Tongue (tissue), 2 donors: Measurements from ENCODE around the gene WDR46. TPM values are rescaled to one million over a fixed set of nuclear protein-coding genes. Genes with fewer than 3 reads are reported as not detected.

Source experiments
- DNase-seq: peaks from one replicate; pipeline ENCODE4 v3.0.0-alpha.2; 2015
- total RNA-seq: library from RNA; depleted of rRNA; stranded (reverse); fragments of >200 nt; gene quantifications from one replicate; pipeline ENCODE4 v1.2.3, GENCODE V29; 2014

WDR46 gene
- total RNA-seq, 1 donor from 2014 or later, result 52.9 TPM

GRCh38 chr6:33313709-33314514 lies 24.9 kb upstream of the WDR46 start, which contains the start of gene TAPBP:
Gene TAPBP (minus strand): TSS chr6:33314078. CDS start chr6:33314041, 37 bp downstream.
- peak; percentile 78 for DNase-seq

- DNase-seq, result peak; percentile 56
Observed at GRCh38 chr6:33313105-33313708, 24.2 kb upstream of the WDR46 start.

GRCh38 chr6:33312361-33313104 lies 23.5 kb upstream of the WDR46 start:
- DNase-seq, result peak; percentile 75

DNA sequence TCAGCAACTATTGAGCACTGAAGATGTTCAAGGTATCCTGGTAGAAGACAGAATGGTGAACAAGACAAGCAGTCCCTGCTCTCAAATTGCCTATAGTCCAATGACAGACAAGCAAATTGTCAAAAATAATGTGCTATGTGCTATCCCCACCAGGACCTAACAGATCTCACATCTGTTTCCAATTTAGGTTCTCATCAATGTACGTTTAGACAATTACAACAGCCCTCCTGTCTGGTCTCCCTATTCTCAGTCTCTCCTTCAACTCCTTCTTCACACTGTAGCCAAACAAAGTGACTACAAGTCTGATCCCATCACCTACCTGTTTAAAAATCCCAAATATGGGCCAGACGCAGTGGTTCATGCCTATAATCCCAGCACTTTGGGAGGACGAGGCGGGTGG lies 17.3 kb upstream of the WDR46 start:
- DNase-seq, result no peak

GRCh38 chr6:33305052-33305451 lies 16.0 kb upstream of the WDR46 start:
- DNase-seq, result no peak

GRCh38 chr6:33304216-33304615 lies 15.2 kb upstream of the WDR46 start:
- DNase-seq, result no peak

DNA sequence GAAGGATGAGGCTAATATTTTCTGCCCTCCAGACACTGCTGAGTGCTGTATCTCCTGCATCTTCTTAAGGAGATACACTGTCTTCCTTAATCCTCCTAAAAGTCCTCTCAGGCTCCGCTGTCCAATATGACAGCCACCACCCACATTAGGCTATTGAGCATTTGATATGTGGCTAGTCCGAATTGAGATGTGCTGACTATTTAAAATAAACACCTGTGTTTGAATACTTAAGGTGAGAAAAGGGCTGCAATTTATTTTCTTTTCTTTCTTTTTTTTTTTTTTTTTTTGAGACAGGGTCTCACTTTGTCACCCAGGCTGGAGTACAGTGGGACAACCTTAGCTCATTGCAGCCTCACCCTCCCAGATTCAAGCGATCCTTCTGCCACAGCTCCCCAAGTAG lies 12.8 kb upstream of the WDR46 start:
- no peak for DNase-seq

- peak; percentile 97 for DNase-seq
Observed at GRCh38 chr6:33299237-33299944, 10.4 kb upstream of the WDR46 start.

DNA sequence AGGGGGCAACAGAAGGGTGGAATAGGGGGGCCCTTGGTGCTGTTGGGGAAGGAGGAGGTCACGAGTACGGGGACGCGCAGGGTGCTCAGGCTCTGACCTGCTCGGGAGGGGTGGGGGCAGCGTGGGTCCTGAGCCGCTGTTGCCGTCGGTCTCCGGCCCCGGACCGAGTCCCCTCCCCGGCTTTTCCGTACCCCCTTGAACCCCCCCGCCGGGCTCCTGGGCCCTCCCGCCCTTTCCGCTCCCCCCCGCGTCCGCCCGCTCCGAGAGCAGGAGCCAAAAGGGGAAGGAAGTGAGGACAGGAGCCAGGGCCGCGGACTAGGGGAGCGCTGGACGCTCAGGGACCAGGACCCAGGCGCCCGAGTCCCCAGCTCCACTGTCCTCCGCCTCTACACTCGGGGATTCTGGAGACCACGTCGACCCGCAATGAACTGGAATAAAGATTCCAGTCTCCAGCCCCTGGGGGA lies 9.8 kb upstream of the WDR46 start, which contains the start of gene RGL2:
RGL2 (minus strand) TSS at position 170 of the 464 bp plus-strand sequence. CDS start 332 bp downstream, outside the sequence.
- peak; percentile 85 for DNase-seq

DNA sequence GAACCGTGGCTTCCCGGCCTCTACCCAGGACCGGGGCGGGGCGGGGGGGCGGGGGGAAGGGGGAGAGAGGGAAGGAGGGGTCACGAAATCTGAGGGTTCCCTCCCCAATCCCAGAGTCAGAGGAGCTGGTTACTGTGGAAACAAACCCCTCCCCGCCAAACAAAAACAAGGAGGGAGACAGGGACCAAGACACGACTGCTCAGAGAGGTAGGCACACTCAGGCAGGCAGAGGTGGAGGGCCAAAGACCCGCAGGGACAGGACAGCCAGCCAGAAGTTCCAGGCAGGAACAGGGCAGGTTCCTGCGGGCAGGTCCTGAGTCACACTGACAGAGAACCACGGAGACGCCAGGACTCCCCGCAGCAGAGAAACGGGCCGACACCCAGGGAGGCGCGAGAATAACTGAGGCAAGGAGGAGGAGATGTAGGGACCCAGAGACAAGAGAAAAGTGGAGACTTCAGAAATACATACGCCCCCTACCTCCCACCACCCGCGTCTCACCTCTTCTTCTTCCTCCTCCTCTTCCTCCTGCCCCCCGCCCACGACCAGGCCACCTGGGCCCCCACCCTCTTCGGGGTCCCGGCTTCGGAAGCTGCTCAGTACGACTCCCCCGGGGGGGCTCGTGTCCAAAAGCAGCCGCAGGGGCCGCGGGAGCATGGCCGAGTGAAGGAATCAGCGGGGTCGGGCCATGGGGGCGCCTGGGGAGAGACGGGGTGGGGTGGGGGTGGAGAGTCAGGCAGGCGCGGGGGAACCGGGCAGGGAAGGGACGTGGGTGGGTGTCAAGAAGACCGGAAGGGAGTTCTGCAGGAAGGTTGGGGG lies 9.1 kb upstream of the WDR46 start:
- DNase-seq, result peak; percentile 90

GRCh38 chr6:33297406-33297955 lies 8.4 kb upstream of the WDR46 start:
- peak; percentile 50 for DNase-seq

GRCh38 chr6:33296797-33297405 lies 7.9 kb upstream of the WDR46 start:
- DNase-seq, result no peak

DNA sequence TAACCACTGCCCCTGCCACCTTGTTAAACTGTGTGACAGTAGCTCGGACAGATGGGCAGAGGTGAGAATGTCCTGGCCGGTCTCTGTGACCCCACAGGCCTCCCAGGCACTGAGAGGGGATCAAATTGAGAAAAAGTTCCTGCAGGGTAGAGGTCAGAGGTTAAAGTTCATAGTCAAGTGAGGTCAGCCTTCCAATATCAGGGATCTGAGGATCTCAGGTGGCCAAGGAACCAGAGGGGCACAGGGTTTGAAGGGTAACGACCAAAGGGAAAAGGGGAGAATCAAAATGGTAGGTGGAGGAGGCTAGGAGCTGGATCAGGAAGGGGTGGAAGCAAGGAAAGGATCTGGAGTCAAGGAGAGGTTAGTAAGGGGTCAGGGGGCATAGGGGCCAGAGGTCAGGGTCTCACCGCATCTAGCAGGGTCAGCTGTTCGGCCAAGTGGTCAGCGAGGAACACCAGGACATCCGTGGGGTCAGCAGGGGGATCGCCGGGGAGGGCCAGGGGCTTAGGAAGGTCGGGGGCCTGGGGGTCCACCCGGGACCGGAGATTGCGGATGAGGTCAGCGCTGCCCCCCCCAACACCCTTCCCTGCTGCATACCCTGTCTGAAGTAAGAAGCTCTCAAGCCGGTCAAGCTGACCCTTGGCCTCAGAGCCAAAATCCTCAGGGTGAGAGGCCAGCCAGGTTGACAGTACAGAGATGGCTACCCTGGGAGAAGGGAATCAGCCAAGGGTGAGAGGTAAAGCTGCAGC lies 6.8 kb upstream of the WDR46 start:
- DNase-seq, result no peak

DNA sequence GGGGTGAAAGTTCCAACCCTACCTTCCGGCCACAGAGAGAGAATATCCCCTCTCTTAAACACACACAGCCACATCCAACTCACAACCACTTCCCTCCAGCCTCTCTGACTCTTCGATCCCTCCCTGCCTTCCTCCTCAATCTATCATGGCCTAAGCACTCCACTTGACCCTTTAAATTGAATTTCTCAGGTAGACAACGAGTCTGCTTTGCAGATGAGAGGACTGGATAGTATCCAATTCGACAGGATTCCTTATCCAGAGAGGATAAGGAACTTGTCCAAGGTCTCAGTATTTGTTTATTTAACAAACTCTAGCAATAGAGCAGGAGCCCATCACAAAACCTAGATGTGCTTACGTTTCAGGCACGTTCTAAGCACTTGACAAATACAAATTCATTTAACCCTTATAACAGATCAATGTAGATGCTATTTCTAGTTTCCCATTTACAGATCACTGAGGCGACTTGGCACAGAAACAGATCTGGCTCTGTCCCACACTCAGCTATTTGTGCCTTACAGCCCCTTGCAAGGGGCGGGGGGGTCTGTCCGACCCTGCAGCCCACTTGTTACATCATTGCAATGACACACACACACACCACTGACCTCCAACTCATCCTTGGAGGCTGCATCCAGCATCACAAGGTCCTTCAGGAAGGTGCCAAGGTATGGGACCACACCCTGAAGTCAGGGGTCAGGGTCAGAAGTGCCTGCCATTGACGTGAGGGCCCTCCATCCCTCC lies 5.2 kb upstream of the WDR46 start:
- no peak for DNase-seq

GRCh38 chr6:33292996-33293682 lies 4.1 kb upstream of the WDR46 start:
- no peak for DNase-seq

GRCh38 chr6:33290459-33290858 lies 1.4 kb upstream of the WDR46 start:
- no peak for DNase-seq

- DNase-seq, result no peak
Observed at GRCh38 chr6:33289784-33290315, 811 bp upstream of the WDR46 start.
